HG03342 (cell line): ENCODE data around the gene HSPA1L.
"Not testable (repeated sequence)": the region's sequence is repeated elsewhere in the genome, so short reads cannot be mapped to it uniquely, and the experiment has no call there.

Experiments used
- ATAC-seq: cut with Tn5 transposase; IDR thresholded peaks from one replicate; pipeline ENCODE4 v1.9.1; 2021; ENCODE audit warnings: mild to moderate bottlenecking, moderate library complexity; ENCODE audit not compliant: unreplicated experiment

HSPA1L gene

DNA sequence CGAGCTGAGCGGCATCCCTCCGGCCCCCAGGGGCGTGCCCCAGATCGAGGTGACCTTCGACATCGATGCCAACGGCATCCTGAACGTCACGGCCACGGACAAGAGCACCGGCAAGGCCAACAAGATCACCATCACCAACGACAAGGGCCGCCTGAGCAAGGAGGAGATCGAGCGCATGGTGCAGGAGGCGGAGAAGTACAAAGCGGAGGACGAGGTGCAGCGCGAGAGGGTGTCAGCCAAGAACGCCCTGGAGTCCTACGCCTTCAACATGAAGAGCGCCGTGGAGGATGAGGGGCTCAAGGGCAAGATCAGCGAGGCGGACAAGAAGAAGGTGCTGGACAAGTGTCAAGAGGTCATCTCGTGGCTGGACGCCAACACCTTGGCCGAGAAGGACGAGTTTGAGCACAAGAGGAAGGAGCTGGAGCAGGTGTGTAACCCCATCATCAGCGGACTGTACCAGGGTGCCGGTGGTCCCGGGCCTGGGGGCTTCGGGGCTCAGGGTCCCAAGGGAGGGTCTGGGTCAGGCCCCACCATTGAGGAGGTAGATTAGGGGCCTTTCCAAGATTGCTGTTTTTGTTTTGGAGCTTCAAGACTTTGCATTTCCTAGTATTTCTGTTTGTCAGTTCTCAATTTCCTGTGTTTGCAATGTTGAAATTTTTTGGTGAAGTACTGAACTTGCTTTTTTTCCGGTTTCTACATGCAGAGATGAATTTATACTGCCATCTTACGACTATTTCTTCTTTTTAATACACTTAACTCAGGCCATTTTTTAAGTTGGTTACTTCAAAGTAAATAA, 2.2 kb upstream of the HSPA1L start:
- ATAC-seq = not testable (repeated sequence)

DNA sequence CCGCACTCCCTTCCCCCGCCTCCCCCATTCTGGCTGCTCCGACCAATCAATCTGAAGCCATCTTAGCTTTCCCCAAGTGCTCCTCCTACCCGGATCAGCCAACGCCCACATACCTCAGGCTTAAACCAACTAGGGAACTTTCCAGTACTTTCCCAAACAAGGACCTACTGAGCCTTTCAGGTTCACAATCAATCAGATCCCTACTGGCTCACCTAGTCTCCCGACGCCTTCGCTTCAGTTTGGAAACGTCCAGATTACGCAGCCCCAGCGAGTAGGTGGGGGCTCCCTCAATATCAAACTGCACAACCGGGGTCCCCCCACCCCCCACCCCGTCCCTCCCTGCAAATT, 432 bp downstream of the HSPA1L start:
- ATAC-seq = peak; percentile 44

DNA sequence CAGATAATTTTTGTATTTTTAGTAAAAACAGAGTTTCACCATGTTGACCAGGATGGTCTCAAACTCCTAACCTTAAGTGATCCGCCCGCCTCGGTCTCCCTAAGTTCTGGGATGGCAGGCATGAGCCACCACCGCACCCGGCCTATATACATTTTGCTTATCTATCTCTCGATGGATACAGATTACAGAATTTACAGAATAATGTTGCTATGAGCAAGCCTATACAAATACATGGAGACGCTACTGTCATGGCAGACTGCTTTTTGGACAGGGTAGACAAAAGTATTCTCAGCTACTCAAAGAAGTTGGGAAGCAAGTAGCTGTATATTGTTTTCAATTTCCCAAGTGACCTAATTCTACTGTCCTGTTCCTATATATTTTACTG, 1.6 kb downstream of the HSPA1L start:
- ATAC-seq = no peak

DNA sequence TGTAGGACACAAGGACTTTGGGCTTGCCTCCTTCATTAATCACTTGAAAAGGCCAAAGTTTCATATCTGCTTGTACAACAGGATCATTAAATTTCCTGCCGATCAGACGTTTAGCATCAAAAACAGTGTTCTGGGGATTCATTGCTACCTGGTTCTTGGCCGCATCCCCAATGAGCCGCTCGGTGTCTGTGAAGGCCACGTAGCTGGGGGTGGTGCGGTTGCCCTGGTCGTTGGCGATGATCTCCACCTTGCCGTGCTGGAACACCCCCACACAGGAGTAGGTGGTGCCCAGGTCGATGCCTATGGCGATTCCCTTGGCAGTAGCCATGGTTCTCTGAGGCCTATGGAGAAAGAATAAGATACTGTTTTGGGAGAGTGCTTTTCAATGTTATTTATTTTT, 3.4 kb downstream of the HSPA1L start:
- ATAC-seq = no peak

DNA sequence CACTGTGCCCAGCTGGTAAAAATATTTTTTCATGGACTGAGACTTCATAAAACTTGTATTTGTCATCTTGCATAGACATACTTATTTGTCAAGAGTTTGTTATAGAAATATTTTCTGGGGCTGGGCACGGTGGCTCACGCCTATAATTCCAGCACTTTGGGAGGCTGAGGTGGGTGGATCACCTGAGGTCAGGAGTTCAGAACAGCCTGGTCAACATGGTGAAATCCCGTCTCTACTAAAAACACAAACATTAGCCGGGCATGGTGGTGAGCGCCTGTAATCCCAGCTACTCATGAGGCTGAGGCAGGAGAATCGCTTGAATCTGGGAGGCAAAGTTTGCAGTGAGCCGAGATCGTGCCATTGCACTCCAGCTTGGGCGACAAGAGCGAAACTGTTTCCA, 6.5 kb downstream of the HSPA1L start:
- ATAC-seq = not testable (repeated sequence)

DNA sequence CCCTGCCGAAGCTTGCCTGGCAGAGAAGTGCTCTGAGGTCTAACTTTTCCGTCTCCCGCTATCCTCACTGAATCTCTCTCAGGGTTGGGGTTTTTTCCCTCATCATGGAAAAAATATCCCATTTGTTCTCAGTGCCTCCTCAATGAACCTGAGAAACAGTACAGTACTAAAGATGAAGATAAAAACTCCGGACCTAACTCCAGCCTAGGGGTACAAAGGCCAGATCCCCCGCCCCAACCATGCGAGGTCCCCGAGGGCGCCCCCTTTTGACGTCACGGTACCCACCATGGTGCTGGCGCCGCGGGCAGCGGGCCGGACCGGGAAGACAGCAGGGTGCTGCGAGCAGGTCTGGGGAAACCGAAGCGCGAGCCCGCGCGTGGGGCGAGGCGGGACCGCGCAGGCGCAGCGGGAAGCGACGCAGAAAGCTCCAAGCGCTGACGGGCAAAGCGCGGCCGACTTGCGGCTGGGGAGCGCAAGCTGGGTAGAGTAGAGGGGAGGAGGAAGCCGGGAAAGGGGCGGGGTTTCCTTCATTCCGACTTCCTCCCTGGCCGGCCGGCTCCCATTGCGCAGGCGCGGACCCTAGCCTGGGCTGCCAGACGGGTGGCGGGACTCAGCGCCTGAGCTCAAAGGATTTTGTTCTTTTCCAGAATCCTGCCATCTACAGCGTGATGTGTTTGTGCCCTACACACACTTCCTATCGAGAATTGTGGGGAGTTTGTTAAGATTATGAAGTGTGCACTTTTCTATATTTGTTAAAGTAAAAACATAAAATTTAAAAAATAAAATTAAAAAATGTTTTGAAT, 8.4 kb downstream of the HSPA1L start, which contains the start of gene LSM2:
Gene LSM2, minus strand, starts transcription at position 497 of the 803 bp plus-strand sequence. Its CDS starts 209 bp downstream, at position 288.
- ATAC-seq = peak; percentile 88

DNA sequence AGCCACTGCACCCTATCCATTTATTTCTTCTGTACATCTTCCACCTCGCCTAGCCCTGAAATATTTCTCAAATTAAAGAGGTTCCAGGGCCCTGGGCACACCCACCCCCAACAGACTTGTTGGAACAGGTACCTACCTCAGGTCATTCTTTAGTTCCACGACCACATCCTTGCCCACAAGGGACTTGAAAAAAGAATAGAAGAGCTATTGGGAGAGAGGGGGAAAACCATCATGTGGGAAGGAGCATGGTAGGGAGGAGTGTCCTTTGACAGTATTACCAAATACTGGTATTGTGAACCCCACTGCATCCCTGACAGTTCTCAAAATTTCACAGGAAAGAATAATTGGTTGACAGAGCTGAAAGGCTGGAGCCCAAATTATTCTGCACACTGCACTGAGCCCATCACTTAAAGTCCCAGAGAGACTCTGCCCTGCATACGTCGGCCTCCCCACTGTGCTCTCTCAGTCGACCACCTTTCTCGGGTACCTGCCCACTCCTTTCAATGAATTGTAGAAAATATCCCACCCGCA, 9.1 kb downstream of the HSPA1L start:
- no peak for ATAC-seq

DNA sequence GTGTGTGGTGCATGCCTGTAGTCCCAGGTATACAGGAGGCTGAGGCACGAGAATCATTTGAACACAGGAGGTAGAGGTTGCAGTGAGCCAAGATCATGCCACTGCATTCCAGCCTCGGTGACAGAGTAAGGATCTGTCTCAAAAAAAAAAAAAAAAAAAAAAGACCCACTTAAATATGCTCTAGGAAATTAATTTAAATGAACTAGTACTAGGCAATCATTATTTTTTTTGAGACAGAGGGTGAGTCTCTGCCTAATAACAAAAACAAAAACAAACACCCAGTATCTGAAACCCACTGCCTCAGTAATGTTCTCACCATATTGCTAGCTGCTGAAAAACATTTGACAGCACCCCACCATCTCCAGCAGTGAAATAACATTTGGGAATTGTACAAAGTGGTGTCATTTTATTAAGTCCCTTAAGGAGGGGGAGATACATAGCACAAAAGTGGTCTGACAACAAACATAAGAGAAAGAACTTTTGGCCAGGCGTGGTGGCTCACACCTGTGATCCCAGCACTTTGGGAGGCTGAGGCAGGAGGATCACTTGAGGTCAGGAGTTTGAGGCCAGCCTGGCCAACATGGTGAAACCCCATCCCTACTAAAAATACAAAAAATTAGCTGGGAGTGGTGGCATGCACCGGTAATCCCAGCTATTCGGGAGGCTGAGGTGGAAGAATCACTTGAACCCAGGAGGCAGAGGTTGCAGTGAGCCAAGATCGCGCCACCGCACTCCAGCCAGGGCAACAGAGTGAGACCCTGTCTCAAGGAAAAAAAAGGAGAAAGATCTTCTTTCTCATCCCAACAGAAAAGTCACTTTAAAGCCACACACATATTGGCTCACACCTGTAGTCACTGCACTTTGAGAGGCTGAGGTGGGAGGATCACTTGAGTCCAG, 13.8 kb downstream of the HSPA1L start:
- not testable (repeated sequence) for ATAC-seq

DNA sequence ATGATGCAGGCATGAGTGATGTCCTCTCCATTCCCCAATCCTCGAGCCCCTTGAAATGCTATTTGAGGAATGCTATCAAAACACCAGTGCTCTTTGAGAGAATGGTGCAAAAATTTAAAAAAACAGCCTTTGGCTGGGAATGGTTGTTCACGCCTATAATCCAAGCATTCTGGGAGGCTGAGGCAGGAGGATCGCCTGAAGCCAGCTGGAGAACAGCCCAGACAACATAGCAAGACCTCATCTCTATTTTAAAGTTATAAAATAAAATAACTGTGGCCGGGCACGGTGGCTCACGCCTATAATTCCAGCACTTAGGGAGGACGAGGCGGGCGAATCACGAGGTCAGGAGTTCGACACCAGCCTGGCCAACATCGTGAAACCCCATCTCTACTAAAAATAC, 15.3 kb downstream of the HSPA1L start:
- no peak for ATAC-seq

DNA sequence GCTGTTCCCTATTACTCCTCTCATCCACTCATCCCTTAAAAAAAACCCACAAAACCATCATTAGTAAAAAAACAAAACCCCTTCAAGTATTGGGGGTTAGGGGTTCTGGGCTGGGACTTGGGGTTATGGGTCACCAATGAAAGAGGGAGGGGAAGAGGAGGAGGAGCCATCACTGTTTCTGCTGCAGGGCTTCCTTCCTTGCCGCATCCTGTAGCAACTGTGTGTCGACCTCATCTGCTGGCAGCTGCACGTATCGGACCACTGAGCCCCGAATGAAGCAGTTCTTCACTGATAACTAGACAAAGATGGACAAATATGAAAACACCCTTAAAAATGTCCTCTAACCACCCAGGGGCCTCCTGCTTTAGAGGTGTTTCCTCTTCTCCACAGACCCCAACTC, 17.5 kb downstream of the HSPA1L start:
- ATAC-seq = no peak

DNA sequence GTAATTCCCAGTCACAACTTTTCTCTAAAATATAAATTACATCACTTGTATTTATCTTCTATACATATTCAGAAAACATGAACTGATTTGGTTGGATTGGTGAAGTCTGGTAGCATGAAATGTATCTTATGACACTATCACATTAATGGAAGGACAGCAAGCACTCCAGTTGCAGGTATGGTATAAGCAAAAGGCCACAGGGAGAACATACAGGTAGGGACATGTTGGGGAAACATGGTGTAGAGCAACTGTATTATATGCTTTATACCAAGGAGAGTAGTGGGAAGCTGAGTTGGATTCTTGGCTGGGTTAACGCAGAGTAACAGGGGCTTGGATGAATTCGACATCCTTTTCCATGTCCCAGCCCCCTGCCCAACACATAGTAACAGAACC, 18.1 kb downstream of the HSPA1L start:
- ATAC-seq = no peak

DNA sequence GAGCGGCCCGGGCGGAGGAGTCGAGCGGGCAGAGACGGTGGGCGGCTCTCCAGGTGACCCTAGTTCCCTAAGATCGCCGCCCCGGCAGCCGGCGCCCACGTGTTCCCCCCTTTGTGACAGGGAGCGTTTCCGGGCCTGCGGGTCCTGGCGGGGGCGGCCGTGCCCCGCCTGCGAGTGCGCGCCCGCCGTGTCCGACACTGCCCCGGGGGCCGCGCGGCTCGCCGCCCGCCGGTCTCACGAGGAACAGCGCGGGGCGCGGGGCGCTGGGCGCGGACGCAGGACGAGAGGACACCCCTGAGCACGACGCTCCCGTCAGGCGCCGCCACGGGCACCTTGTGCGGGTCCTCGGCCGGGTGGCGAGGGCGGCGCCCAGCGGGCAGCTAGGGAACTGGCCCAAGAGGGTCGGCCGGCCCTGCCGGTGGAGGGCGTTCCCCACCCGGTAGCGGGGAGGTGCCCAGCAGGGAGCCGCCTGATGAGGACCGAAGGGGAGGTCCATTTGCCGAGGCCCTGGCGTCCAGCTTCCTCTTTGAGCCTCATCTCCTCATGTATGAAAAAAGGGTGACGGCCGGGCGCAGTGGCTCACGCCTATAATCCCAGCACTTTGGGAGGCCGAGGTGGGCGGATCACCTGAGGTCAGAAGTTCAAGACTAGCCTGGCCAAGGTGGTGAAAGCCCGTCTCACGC, 19.3 kb downstream of the HSPA1L start, which contains the start of gene VARS1:
Gene VARS1, minus strand, starts transcription at position 137 of the 683 bp plus-strand sequence. CDS start 535 bp downstream, outside the sequence.
- peak; percentile 61 for ATAC-seq

DNA sequence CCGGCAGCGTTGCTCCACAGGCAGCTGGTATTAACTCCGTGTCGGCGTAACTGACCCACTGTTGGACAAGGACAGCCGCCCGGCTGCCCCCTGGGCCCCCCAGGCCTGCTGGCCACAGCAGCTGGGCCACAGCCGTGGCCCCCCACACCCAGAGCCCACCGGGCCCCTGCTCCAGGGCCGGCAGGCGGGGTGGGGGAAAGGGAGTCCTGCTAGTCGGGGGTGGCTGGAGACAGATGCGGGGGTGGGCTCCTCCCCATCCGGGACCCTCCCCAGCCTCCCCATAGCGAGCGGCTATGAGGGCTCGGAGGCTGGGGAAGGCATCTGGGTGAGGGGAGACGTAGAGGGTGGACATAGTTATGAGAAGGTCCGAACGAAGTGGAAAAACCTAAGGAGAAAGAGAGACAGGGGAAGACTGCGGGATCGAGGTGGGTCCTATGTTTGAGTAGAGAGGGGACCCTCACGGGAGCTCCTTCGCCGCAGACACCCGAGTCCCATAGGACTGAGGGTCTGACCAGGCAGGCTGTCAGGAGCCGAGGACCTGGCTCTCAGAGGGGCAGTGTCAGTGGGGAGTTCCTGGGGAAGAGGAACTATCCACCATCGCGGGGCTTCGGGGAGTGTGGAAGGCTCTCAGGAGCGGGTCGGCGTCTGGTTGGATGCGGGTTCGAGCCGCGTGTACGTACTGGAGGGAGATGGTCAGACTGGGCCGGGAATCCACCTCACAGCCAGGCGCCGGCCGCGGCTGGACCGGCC, 20.0 kb downstream of the HSPA1L start:
- ATAC-seq = no peak

DNA sequence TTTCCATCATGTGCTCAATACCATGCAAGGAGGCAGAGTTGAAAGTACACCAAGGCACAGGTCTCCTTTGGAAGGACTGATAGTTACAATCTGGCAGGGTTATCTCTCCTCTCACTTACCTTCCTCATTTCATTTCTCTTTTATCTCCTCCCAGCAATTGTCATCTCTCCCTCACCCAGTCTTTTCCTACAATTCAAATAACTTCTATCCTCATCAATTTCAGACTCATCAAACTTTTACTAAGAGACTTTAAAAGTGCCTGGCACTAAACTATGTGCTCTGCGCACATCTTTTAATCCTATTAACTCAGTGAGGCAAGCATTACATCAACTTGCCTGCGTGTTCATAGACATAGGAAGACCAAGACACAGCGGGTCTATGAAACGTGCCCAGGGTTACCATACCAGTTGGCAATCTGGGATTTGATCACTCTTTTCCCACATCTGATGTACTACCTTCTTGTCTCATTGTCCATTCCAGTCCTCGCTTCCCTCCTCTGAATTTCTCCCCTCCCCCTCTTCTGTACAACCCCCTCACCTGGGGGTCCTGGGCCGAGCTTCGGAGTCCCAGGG, 20.7 kb downstream of the HSPA1L start:
- no peak for ATAC-seq

DNA sequence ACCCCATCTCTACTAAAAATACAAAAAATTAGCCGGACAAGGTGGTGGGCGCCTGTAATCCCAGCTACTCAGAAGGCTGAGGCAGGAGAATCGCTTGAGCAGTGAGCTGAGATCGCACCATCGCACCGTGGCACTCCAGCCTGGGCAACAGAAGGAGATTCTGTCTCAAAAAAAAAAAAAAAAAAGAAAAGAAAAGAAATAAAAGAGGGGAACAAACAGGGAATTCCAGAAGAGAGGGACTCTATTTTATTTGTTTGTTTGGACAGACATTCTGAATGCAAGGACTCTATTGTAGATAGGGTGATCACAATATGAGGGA, 21.2 kb downstream of the HSPA1L start:
- not testable (repeated sequence) for ATAC-seq

DNA sequence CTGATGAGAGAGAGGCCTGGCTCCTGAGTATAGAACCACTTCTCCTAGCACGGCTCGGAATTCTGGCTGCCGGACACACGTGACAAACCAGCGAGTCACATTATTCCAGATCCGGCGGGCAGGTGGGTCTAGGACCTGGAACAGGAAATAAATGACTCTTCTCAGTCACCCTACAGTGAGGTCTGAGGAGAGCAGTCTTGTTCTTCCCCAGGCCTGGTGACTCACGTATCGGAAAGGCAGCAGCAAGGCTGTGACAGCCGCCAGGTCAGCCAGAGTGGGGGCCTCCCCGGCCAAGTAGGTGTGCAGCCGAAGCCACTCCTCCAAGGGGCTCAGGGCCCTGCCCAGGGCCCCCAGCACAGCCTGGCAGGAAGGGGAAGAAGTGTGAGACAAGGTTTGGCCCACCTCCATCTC, 22.3 kb downstream of the HSPA1L start:
- no peak for ATAC-seq

DNA sequence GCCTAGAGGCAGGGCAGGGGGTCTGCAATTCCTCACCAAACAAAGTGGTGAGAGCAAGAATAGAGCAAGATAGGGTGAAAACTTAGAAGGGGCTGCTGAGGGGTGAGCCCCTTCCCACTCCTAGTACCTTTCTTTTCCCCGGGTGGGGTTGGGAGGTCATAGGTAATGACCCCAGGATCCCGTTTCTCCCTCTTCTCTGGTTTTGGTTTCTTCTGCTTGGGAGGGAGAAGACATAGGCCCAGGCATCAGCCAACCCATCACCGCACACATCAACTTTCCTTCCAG, 23.1 kb downstream of the HSPA1L start:
- no peak for ATAC-seq

DNA sequence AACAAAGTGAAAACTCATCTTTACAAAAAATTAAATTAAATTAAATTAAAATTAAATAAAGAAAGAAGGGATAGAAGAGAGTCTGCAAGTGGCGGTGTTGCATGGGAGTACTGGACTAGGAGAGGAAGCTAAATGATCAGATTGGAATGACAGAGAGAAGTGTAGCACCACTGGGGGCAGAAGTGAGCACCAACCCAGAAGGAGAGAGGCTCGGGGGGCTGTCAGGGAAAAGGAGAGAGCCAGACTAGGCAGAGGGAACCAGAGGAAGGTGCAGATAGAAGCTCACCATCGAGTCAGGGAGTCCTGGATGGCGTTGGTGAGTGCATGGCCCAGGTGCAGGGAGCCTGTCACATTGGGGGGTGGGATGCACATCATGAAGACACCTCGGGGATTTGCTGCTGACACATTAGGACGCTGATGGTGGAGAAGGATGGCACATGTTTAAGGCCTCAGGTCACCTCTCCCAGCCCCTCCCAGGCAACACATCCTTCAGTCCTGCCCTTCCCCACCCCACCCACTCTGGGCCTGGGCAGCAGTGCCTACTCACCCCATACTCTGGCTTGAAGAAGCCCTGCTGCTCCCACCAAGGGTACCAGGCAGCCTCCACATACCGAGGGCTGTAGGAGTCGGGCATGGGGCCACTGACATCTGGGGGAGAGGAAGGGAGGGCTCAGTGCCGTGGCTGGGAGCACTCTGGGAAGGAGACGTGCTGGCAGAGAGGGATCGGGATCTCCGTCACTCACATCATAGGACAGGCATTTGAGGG, 23.6 kb downstream of the HSPA1L start:
- no peak for ATAC-seq

DNA sequence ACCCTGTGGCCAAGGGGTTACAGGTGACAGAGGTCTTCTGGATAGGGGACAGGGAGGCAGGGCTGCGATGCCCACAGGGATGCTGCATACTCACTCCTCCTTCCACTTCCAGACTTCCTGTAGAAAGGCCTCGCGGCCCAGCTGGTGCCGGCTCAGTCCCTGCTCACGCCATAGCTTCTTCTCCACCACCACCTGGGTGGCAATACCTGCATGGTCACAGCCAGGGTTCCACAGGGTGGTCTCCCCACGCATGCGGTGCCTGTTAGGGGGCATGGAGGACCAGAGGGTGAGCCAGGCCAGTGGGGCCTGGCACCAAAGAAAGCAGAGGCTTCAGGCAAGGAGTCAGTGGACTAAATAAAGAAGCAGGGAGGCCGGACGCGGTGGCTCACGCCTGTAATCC, 29.6 kb downstream of the HSPA1L start:
- no peak for ATAC-seq
